ENCODE measurements around the gene SMIM41.

Gene SMIM41

DNA sequence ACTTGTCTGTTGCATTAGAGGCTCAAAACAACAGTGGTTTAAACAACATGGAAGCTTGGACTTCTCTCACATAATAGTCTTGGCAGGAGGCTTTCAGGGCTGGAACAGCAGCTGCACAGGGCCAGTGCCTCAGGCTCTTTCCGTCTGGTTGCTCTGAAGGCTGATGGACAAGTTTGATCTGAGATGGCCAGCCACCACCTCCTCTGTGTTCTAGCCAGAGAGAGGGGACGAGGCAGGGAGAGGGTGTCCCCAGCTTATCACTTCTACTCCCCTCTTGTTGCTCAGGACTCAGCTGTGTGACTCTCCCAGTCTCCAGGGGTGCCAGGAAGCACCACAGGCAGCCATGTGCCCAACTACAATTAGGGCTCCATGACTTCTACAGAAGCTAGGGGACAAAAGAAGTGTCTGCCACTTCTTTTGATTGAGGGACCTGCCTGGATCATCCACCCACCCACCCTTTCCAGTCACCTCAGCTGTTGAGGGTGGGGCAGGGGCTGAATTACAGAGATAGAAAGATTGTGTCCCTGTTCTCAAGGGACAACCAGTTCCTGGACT, 46.6 kb downstream of the SMIM41 start:
- FAIRE-seq = no peak

DNA sequence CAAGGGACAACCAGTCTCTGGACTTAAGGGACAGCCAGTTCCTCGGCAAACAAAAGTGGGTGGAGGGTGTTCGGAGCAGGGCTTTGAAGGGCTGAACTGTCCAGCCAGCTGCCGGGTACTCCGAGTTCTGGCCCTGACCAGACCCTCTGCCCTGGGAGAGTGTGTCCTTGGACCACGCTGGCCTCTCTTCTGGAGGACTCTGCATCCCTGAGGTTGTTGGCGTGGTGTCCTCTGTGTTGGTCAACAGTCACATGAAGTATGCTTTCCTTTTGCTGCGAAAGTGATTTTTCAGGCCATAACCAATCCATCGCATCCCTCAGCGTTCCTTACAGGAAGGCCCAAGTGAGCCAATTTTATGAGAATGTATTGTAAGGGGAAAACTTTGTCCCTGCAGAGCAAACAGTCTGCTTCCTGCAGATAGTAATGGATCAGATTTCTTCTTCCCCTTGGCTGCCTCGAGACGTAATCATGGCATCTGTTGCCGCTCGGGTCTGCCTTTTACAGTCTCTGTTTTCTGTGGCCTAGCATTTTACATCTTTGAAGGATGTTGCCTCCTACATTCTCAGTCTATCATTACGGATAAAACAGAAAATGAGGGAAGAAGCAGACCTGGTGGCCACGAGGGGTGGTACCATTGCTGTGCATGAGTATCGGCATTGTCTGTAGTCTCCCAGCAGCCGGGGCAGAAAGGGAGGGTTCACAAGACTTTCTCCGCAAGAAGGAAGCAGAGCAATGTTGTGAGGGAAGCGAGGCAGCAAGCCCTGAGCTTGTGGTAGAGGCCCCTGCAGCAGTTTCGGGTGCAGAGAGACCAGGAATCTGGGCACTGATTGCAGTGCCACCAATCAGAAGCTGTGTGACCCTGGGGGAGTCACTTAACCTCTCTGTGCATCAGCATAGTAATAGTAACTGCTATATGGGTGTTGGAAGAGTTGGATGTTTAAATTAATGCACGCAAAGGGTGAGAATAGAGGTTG, 47.4 kb downstream of the SMIM41 start:
- FAIRE-seq = no peak

DNA sequence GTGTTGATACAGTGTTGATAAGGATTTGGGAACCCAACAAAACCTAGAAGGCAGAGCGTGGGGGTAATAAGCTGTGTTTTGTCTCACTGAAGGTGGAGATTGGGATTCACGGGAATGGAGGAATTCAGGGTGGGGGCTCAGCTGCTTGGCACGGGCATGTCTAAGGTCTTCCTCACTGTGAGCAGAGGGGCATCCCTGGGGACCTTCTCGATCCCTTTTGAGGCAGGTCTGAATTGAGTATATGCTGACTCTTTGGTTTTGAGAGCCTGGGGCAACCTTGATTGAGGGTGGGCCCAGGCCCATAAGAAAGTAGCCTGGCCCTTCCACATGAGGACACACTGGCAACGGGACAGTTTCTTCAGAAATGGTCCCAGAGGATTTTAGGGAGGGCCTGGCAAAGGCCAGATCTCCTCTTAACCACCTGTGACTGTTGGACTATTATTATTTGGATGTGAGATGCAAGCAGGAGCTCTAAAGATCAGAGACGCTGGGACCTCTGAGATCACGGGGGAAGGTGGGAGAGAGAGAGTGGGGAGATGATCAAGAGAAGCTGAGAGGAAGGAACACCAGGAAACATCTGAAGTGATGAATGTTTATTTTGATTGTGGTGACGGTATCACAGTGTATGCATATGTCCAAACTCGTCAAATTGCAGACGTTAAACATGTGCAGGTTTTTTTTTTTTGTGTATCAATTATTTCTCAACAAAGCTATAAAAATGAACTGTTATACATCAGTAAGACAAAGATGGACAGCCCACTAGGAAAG, 48.4 kb downstream of the SMIM41 start:
- FAIRE-seq = no peak

DNA sequence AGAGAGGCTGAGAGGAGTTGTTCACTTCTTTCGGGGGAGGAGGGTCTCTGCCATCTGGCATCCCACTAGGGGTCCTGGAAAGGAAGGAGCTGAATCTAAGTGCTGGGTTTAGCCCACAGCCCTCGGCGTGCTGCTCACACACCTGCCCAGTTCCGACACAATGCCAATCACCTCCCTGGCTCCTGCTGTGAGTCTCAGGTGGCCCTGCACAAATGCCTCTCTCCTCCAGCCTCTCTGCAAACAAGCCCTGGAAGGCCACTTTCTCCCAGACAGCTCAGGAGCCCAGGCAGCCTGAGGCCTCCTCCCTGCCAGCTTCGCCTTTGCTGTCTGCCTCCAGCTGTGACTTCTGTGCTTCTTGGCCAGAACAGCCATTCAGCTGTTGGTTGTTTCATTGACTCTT, 51.2 kb downstream of the SMIM41 start:
- FAIRE-seq = no peak

DNA sequence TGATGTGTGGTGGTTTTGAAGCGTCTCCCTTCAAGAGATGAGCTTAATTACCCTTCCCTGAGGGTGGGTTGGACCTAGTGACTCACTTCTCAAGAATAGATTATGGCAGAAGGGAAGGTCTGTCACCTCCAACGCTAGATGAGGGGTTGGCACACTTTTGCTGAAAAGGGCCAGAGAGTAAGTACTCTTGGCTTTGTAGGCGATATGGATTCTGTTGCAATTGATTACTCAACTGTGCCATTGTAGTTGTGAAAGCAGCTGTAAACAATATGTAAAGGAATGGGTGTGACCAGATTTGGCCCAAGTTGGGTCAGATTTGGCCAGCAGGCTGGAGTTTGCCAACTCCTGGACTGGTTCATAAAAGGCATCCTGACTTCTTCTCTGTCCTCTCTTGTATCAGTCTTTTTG, 53.3 kb downstream of the SMIM41 start:
- FAIRE-seq = no peak

DNA sequence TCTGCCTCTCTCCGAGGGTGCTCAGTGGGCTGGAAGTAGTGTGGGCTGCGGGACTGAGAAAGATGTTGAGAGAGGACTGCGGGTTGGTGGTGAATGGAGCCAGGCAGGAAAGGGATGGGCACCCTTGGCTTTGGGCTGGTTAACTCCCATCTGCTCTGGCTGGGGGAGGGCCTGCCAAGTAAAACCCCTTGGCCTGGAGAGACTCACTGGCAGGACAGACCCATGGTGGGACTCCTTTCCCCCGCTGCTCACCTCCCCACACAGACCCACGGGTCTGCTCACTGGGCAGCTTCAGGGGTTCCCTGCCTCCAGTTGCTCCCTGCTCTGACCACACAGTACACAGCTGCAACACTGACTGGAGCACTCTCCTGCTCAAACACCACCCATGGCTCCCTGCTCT, 58.2 kb downstream of the SMIM41 start:
- FAIRE-seq = no peak

DNA sequence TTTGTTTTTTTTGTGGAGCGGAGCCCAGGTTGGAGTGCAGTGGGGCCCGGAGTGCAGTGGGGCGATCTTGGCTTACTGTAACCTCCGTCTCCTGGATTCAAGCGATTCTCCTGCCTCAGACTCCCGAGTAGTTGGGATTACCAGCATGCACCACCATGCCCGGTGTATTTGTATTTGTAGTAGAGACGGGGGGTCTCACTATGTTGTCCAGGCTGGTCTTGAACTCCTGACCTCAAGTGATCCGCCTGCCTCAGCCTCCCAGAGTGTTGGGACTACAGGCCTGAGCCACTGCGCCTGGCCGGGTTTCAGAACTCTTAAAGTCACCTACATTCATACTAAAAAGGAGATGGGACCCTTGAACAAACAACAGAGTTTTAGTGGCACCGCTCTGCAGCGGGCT, 59.6 kb downstream of the SMIM41 start:
- no peak for FAIRE-seq

DNA sequence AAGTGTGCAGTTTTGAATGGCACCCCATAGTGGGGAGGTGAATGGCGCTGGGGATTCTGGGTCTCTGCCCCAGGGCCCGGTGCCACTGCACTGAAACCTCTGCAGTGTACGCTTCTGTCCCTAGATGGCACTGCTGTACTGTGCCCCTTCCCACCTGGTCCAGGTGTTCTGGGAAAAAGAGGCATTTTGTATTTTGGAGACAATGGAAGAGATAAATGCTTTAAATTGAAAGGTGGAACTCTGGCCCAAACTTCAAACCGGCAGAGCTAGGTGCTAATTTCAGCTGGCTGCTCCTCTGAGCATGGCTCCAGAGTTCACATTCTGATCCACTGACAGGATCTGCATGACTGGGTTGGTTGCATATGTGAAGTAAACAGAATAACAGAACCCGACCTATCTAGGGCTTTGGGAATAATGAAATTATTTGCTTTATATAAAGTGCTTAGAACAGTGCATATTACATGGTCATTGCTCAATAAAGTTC, 60.1 kb downstream of the SMIM41 start:
- FAIRE-seq = no peak

DNA sequence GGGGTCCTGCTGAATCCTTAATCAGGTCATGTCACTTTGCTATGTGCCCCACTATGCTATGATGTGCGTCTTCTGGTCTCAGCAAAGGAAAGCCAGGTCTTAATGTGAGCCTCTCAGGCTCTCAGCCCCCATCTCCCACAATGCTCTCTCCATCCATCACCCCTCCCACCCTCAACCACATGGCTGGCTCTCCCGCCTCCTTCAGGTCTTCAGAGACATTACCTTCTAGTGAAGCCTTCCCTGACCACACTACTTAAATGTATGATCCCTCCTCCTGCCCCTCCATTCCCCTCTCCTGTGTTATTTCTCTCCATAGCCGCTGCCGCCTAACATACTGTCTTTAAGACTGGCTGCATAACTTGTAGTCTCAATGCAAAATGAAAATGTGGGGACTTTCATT, 61.8 kb downstream of the SMIM41 start:
- no peak for FAIRE-seq

DNA sequence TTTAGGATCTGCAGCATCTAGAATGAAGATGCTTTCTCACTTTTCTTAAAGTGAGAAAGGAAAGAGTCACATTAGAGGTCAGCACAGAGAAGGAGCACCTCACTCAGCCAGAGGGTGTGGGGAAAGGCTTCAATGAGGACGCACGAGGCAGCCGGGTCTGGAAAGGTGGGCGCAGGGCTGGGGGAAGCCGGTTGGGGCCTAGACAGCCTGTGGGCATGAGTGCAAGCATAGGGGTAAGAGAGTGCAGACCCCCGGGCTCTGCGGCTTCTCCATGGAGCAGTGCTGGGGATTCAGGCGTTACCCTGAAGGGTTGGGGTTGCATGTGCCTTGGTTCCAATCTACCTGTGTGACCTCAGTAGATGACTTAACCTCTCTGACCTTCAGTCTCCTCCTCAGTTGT, 62.4 kb downstream of the SMIM41 start:
- no peak for FAIRE-seq

DNA sequence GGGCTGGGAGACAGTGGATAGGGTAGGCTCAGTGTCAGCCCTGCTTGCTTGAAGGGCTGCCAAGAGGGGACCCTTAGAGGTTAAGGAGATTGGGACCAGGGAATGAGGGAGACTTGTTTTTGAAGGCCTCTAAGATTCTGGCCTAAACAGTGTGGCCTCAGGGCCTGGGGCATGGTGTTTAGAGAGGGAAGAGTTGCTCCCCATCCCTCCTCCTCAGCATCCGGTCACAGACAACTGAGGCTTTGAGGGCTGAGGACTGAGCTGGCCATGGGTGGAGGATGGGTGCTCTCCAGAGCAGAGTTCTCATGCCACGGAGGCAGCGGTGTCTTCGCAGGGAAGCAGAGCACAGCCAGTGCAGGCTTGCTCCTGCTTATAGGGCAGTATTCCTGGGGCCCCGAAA, 62.9 kb downstream of the SMIM41 start:
- FAIRE-seq = no peak

DNA sequence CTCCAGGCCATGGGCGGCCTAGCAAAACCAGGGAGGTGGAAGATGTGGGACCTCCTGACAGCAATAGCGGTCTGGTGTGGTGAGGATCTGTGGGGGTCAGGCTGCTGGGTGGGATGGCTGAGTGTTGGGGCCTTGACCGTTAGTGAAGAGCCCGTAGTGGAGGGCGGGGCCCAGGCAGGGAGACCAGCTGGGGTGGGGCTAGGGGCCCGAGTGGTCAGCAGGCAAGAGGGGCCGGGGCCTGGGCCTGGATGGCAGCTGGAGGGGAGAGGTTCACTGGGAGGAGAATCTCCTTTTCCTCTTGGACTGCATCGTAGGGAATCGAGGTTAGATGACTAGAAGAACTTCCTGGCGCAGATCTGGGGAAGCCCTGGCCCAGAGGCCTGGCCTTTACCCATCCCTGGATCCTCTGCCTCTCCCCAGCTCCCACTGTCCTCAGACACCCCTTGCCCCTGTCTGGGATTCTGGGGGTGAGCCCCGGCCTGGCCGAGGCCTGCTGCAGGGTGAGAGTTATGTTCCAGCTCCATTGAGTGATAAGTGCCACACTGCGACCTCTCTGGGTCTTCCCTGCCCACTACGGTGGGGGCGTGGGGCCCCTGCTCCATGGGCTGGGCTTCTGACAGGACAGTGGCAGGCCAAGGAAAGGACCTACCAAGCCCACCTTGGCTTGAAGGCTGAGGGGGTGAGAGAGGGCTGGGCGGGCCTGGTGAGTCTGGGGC, 65.2 kb downstream of the SMIM41 start:
- FAIRE-seq = no peak

DNA sequence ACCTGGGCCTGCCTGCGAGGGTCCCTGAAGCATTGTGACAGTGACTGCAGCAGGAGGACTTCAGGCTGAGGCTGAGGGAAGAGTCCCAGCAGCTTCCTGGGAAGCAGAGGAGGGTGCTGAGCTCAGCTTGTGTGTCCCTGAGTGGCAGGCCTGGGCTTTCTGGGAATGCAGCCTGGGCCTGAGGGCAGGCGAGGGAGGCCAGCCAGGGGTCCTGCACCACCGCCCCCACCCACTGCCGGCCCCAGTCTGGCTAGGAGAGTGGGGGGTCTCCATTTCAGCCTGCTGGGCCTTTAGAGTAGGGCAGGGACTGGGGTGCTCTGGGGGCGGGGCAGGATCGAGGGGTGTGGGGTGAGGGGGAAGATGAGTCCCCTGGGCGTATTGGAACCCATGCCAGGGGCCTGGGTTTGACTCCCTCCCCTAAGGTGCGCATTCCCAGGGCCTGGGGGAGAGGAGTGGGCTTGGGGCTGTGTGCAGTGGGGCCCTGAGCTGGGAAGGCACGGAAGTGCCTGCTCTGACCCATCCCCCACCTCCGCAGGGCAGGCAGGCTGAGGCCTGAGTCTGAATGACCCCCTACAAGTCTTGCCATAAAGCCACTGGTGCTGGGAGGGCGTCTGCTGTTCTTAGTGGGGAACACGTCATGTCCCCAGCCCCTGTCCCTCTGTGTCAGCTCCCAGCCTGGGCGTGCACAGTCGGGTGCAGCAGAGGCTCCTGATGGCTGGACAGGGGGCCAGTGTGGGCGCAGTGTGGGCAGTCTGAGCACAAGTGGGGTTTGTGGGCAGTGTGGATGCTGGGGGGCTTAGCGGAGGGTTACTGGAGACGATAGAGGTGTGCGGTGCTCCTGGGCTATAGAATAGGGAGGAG, 66.0 kb downstream of the SMIM41 start:
- FAIRE-seq = no peak

DNA sequence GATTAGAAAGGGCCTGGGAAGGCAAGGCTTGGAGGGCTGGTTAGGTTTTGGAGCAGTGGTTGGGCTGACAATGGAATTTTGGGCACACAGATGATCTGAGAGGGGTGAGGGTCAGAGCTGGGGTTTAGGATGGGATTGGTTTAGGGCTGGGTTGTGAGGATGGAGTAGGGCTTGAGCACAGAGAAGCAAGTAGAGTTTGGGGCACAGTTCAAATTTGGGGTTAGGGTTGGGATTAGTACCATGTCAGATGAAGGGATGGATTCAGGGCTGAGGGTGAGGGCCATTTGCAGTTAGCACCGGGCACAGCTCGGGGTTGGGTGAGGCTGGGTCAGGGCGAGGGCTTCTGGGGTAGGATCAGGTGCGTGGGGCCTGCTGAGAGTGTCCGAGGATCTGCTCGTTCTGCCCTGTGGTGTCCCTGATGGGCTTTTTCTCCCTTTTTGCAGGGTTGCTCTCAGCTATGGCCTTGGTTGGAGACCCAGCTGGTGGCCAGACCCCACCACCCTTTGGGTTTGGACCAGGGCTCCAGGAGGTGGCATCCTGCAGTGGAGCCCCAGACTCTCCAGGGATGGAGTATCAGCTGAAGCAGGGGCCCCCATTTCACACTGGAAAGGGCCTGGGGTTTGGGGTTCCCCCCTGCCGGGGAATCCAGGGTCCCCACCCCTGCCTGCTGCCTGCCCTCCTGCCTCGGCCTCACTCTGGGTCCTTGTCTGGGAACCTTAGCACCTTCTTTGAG, 66.8 kb downstream of the SMIM41 start:
- no peak for FAIRE-seq

DNA sequence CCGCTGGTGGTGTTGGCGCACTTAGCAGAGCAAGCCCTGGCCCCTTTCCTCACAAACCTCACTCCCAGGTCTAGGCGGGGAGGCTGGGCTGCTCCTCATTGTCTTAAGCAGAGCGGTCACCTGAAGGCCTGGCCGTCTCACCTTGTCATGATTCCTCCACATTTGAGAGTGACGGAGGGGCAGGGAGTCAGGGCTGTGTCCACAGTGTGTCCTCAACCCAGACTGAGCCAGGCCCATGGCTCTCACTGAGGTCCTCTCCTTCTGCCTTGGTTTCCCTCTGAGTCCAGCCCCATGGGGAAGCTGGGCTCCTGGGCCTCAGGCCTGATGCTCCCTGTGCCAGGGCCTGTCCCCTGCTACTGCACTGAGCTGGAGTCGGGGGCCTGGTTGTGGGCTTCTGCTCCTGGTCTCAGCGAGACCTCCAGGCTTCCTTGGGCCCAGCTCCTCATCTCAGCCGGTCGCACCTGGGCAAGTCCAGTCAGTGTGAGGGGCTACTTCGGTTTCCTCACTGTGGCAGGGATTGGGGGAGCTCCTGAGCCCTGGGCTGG, 67.4 kb downstream of the SMIM41 start:
- FAIRE-seq = no peak

DNA sequence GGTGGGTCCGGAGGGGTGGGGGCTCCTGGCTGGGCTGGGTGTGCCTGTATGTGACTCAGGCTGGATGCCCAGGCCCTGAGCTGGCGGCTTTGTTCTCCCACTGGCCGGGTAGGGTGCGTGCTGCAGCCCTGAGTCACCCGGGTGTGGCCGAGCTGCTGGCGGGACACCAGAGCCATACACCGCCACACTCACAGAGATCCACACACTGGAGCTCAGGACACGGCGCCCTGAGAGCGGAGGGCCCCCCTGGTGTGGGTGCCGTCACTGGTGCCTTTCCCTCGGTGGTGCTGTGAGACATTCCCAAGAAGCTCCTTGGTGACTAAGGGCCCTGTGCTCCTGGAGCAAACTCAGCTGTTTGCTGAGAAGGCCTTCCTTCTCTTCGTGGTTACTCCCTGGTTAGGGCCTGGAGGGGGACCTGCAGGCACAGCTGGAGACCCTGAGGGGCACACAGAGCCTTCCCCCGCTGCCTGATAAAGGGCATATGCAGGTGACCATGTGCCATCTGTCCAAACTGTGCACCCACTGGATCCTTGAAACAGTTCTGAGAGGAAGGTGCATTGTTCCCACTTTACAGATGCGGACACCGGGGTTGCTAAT, 68.0 kb downstream of the SMIM41 start:
- FAIRE-seq = no peak

DNA sequence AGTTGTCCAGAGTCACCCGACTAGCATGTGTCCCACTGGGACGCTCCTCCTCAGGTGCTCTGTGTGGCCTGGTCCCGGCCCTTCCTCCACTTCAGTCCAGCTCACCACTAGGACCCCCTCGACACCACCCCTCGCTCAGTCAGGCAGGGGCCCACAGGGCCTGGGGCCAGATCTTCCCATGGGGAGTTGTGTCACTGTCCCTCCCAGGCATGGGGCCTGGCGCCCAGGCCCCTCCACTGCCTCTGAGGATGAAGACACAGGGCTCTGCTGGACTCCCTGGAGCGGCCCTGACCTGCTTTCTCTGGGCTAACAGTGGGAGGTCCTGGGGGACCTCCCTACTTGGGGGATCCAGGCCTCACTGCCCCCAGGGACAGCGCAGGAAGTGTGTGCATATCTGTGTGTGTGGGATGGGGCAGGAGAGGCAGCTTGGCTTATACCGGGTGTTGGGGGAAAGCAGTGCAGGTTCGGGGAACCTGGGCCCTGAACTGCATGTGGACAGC, 68.5 kb downstream of the SMIM41 start:
- no peak for FAIRE-seq

DNA sequence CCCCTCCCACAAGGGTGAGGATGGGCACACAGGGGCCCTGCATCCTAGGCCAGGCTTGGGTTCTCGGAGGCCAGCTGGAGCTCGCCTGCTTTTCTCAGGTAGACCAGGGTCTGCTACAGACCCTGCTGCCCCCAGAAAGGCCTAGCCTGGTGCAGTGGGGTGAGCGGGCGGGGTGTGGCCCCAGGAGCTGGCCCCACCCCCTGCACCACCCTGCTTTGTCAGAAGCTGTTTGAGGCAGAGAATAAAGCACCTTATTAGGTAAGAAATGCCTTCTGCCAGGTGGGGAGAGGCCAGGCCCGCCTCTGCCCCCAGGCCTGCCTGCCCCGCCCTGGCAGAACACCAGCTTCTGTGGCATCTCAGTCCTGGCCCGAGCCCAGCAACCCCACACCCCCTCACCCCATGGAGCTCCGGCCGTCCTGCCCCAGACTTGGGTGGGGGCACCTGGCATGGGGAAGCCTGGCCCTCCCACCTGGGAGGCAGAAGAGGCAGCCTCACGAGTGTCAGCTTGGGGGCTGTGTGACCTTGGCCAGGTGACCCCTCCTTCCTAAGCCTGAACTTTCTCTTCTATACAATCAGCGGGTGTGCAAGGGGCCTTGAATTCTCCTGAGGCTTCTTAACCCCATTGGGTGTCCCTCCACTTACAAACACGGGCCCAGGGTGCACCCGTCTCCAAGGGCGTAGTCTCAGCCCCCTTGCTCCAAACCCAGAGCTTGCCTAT, 69.1 kb downstream of the SMIM41 start:
- no peak for FAIRE-seq

DNA sequence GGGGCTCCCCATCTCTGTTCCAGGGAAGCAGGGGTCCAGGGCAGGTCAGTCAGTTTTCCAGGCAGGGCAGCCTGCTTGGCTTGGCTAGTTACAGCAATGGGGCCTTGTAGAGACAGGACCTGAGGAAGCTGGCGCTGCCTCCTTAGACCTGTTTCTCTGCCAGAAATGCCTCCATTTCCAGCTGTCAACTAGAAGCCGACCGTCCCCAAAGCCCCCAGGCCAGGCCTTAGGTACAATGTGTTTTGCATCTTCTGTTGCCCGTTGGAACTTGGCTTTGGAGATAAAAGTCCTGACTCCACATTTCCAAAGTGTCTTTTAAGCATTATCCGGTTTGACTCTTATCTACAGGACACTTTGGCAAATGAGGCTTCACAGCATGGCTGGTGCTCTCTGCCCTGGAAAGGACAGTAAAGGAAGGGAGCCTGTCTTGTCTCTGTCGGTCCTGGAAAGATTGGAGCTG, 69.7 kb downstream of the SMIM41 start:
- FAIRE-seq = no peak

Data from islet of Langerhans (tissue), 1 donor.